Measurements from ENCODE around the gene GRP. TPM values are rescaled to one million over a fixed set of nuclear protein-coding genes. Genes with fewer than 3 reads are reported as not detected.

Gene GRP
- total and polyA plus RNA-seq, 10 of the 15 experiments (the other 5 are each of a cell fraction or from before 2014, with no cell fraction given), result not detected

GRCh38 chr18:59231114-59231513 lies 11.2 kb downstream of the GRP start:
- Histone ChIP-seq H3K4me2 (ENCODE audit: control insufficient read depth, insufficient read depth) (no peak overlapping the region), H3K9me3 (replicated peaks; ENCODE audit: control insufficient read depth, insufficient read depth, low read length) (no peaks in the 10 kb centered on the region), H2AFZ (ENCODE audit: control insufficient read depth, low read depth, low read length) (no peak overlapping the region), H3K4me1 (ENCODE audit: control insufficient read depth, insufficient read depth, low read length) (no peaks in the 10 kb centered on the region), H4K20me1 (ENCODE audit: control insufficient read depth, insufficient read depth) (no peaks in the 10 kb centered on the region), H3K4me3 (no peak overlapping the region), H3K79me2 (ENCODE audit: control insufficient read depth, insufficient read depth, low read length) (no peaks in the 10 kb centered on the region), H3K36me3 (ENCODE audit: control insufficient read depth in 2 of 2, insufficient read depth in 2 of 2, low read length in 1 of 2) (no peaks in the 10 kb centered on the region), H3K27ac (ENCODE audit: control insufficient read depth, insufficient read depth) (no peak overlapping the region), H3K27me3 (replicated peaks in 1 of 2; ENCODE audit: control insufficient read depth in 2 of 2, insufficient read depth in 2 of 2, low read length in 1 of 2) (peaks cover 0 to 6% of the 10 kb centered on the region in 2 experiments; a peak in 1 of 4 replicates), H3K9ac (ENCODE audit: control insufficient read depth, insufficient read depth, low read length) (no peak overlapping the region)
- no TSS peak for BruUV-seq (replicated peaks)
- RAD21 ChIA-PET (ENCODE audit: unreplicated experiment), result interaction anchor here (1.7 kb wide), 1 partner anchor 88 kb away, joined by 4 read pairs; no protein-coding TSS in a partner anchor
- no peak for DNase-seq (ENCODE audit: low read depth, low spot score)
- CTCF ChIA-PET, result interaction anchor here (1.8 to 4.4 kb wide), 2 partner anchors 172 to 228 kb away, joined by 4 to 23 read pairs; no protein-coding TSS in a partner anchor
- ATAC-seq, result no peak
- in situ Hi-C loops (cut with MboI) (no loop called here), intact Hi-C loops (cut with micrococcal nuclease; ENCODE audit: unreplicated experiment) (no loop called here)
- WGBS (ENCODE audit: insufficient coverage, insufficient replicate concordance, low lambda C conversion rate, missing lambda C conversion rate), result 23% methylated on average over 5 of the region's 5 CpGs
- POLR2A ChIA-PET, result no interaction called here
- FAIRE-seq, result no peak
- SMC1A ChIA-PET (ENCODE audit: uncharacterized antibody, unreplicated experiment), result interaction anchor here (1.1 to 2.1 kb wide), 5 partner anchors 9 to 171 kb away, joined by 3 to 8 read pairs (median 5); no protein-coding TSS in a partner anchor
- TF ChIP-seq ZNF217 (IDR thresholded peaks at IDR 0.05) (no peak), RCOR1 (conservative IDR thresholded peaks at IDR 0.05; ENCODE audit: low read depth, low read length) (no peak), SRF (IDR thresholded peaks at IDR 0.05; ENCODE audit: low read depth in 2 of 2, low read length in 2 of 2) (no peak)

- intact Hi-C loops (cut with micrococcal nuclease; ENCODE audit: unreplicated experiment), result no loop called here
- SMC1A ChIA-PET (ENCODE audit: uncharacterized antibody, unreplicated experiment), result no interaction called here
- FAIRE-seq (no peak), DNase-seq (ENCODE audit: low read depth, low spot score) (no peak), ATAC-seq (no peak)
- CTCF ChIA-PET, result interaction anchor here (4.4 kb wide), 1 partner anchor 171 kb away, joined by 23 read pairs; no protein-coding TSS in a partner anchor
- Histone ChIP-seq H3K27me3 (replicated peaks in 1 of 2; ENCODE audit: control insufficient read depth in 2 of 2, insufficient read depth in 2 of 2, low read length in 1 of 2) (peaks cover 0 to 6% of the 10 kb centered on the region in 2 experiments; a peak in 1 of 4 replicates), H2AFZ (ENCODE audit: control insufficient read depth, low read depth, low read length) (no peak overlapping the region), H3K36me3 (ENCODE audit: control insufficient read depth in 2 of 2, insufficient read depth in 2 of 2, low read length in 1 of 2) (no peaks in the 10 kb centered on the region), H3K4me3 (no peak overlapping the region), H3K27ac (ENCODE audit: control insufficient read depth, insufficient read depth) (no peak overlapping the region), H4K20me1 (ENCODE audit: control insufficient read depth, insufficient read depth) (no peaks in the 10 kb centered on the region), H3K9me3 (replicated peaks; ENCODE audit: control insufficient read depth, insufficient read depth, low read length) (no peaks in the 10 kb centered on the region), H3K79me2 (ENCODE audit: control insufficient read depth, insufficient read depth, low read length) (no peaks in the 10 kb centered on the region), H3K9ac (ENCODE audit: control insufficient read depth, insufficient read depth, low read length) (no peak overlapping the region), H3K4me1 (ENCODE audit: control insufficient read depth, insufficient read depth, low read length) (no peaks in the 10 kb centered on the region), H3K4me2 (ENCODE audit: control insufficient read depth, insufficient read depth) (no peak overlapping the region)
- in situ Hi-C loops (cut with MboI), result no loop called here
- POLR2A ChIA-PET, result no interaction called here
- RAD21 ChIA-PET (ENCODE audit: unreplicated experiment), result interaction anchor here (1.7 kb wide), 1 partner anchor 88 kb away, joined by 4 read pairs; no protein-coding TSS in a partner anchor
- no TSS peak for BruUV-seq (replicated peaks)
- 50% methylated on average over 2 of the region's 2 CpGs for WGBS (ENCODE audit: insufficient coverage, insufficient replicate concordance, low lambda C conversion rate, missing lambda C conversion rate)
- TF ChIP-seq WRNIP1 (IDR thresholded peaks at IDR 0.05; ENCODE audit: borderline replicate concordance, low read depth, low read length) (no peak), ASH2L (IDR thresholded peaks at IDR 0.05; ENCODE audit: borderline replicate concordance, low read depth) (no peak), E4F1 (IDR thresholded peaks at IDR 0.05; ENCODE audit: borderline replicate concordance, partially characterized antibody) (no peak), MEF2A (IDR thresholded peaks at IDR 0.05; ENCODE audit: insufficient read depth, low read depth, low read length) (no peak), FOXM1 (IDR thresholded peaks at IDR 0.05; ENCODE audit: low read depth, low read length) (no peak), PML (IDR thresholded peaks at IDR 0.05; ENCODE audit: low read length) (no peak), CUX1 (IDR thresholded peaks at IDR 0.05; ENCODE audit: insufficient replicate concordance, low read depth, low read length) (no peak)
These were observed 11.9 kb downstream of the GRP start for GRCh38 chr18:59231877-59232276.
